ENCODE results near the gene DGKB.

DNA sequence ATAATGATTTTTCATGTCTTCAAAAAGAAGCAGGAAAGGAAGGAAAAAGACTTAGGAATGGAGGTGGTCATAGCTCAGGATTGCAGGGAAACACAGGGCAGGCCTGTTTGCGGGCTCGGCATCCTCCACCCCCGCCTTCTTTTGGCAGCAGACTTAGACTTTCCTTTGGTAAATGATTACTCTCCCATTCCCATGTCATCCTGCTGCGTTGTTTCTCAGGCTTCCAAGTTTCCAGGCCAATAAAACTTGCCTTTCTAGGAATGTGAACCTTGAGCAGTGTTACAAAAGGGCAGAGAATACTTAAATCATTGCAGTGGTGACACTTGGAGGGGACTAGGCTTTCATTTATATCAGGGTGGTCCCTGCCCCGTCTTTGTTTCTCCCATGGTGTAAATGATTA is 34.0 kb upstream of the DGKB start:
- TF ChIP-seq CTCF (IDR thresholded peaks at IDR 0.05) (no peak), POLR2A (IDR thresholded peaks at IDR 0.05) (no peak)

Data from adrenal gland (tissue), 5 donors.